Measurements from ENCODE around the gene SLC51B.
"Not testable (repeated sequence)": the region's sequence is repeated elsewhere in the genome, so short reads cannot be mapped to it uniquely, and the experiment has no call there.

Gene SLC51B

GRCh38 chr15:65067317-65067644, 22.1 kb downstream of the SLC51B start:
- DNase-seq: no peak

DNA sequence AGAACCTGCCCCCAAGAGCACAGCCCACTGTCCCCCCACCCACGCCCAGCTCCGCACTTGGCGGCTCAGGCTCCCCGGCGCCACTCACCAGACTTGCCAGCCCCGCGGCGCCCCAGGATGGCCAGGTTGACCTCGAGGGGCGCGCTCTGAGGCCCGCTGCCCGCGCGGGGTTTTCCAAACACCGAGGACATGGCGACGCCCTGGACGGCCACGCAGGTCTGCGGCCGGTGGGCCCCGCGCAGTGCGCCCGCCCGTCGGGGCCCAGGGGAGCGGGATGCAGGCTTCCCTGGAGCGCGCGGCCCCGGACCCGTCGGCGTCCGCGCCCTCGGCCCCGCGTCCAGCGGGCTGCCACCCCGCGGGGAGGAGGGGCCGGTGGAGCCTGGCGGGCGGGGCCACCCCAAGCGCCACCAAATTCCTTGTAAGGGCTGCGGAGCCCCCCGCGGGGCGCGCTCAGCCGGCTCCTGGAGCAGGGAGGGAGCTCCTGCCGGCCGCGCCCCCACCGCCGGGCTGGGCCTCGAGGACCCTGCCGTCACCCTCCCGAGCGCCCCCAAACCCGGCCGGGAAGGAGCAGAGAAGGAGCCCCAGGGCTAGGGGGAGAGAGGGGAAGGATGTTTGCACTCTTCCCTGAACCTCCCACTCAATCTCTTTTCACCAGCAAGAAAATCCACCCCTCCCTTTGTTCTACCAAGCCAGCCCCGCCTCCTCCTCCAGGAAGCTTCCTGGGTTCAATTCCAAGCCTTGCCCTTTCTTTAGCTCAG, 22.6 kb downstream of the SLC51B start, which contains the start of gene RASL12:
TSS of gene RASL12 (minus strand) at position 347 of the 758 bp plus-strand sequence. CDS start at position 191, 156 bp downstream.
- DNase-seq: no peak

GRCh38 chr15:65068403-65068788, 23.2 kb downstream of the SLC51B start:
- no peak for DNase-seq

GRCh38 chr15:65069179-65069578, 24.0 kb downstream of the SLC51B start:
- no peak for DNase-seq

- DNase-seq: no peak
Observed at GRCh38 chr15:65069779-65070546, 24.8 kb downstream of the SLC51B start.

DNA sequence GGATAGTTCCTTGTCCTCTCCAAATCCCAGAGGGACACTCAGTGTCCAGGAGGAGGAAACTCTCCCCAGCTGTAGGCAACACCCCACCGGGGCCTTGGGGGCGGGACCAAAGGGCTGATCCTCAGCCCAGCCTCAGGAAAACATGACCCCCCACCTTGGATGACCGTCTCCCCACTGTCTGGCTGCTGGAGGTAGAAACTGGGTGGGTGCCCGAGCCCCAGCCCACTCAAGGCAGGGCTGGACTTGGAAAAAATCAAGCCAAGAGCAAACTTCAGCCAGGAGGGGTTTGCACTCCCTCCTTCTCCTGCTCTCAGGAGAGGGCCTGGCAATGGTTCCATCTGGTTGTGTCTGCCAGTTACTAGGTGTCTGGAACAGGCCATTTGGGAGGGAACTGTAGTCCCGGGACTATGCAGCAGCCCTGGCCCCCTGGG, 26.2 kb downstream of the SLC51B start:
- DNase-seq: no peak

DNA sequence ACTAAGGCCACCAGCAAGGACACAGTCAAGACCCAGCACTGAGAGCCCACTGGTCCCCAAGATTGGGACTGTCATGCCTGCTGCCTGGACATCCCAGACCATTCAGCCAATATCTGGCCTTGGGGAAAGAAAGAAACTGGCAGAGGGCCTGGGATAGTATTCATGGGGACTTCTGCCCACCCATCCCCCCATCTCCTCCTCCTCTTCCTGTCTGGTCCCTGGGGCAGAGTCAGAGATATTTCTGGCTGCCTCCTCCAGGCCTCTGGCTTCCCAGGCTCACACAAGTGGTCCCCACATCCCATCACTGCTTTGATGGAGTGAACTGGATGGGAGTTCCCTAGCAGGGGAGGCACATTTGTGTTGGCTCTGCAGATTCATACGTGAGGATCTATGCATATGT, 26.8 kb downstream of the SLC51B start:
- DNase-seq: no peak

DNA sequence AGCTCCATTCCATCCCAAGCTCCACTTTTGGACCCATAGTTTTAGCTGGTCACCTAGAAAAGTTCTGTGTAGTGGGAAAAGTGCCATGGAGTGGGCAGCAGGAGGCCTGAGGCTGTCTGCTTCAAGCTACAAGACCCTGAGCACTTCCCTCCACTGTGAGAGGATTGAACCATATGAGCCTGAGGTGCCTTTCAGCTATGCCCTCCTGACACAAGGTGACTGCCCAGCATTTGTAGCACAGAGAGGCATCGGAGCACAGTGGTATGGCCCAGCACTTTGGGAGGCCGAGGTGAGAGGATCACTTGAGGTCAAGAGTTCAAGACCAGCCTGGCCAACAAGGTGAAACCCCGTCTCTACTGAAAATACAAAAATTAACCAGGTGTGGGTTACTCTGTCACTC, 27.4 kb downstream of the SLC51B start:
- DNase-seq: no peak

DNA sequence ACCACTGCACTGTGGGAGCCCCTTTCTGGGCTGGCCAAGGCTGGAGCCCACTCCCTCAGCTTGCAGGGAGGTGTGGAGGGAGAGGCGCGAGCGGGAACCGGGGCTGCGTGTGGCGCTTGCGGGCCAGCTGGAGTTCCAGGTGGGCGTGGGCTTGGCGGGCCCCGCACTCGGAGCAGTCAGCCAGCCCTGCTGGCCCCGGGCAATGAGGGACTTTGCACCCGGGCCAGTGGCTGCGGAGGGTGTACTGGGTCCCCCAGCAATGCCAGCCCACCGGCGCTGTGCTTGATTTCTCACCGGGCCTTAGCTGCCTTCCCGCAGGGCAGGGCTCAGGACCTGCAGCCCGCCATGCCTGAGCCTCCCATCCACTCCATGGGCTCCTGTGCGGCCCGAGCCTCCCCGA, 29.8 kb downstream of the SLC51B start:
- not testable (repeated sequence) for DNase-seq

GRCh38 chr15:65075607-65076395, 30.6 kb downstream of the SLC51B start:
- not testable (repeated sequence) for DNase-seq

DNA sequence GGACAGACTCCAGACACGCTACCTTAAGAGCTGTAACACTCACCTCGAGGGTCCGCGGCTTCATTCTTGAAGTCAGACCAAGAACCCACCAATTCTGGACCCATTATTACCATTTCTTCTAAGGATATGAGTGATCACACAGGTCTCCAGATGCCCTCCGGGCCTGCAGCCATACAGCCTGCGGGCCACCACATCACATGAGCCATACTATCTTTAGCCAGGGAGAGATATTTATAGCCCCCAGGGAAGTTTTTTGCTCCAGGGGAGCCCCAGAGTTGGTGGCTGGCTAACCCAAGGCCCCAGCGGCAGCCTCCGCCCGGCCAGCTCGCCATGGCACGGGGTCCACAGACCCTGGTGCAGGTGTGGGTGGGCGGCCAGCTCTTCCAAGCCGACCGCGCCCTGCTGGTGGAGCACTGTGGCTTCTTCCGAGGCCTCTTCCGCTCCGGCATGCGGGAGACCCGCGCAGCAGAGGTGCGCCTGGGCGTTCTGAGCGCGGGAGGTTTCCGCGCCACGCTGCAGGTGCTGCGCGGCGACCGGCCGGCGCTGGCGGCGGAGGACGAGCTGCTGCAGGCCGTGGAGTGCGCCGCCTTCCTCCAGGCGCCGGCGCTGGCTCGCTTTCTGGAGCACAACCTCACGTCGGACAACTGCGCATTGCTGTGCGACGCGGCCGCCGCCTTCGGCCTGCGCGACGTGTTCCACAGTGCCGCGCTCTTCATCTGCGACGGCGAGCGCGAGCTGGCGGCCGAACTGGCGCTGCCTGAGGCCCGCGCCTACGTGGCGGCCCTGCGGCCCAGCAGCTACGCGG, 31.5 kb downstream of the SLC51B start, which contains the start of gene KBTBD13:
TSS of gene KBTBD13 (plus strand) at position 261 of the 805 bp plus-strand sequence. CDS start at position 331, 70 bp downstream.
- DNase-seq: no peak

GRCh38 chr15:65077291-65077980, 32.2 kb downstream of the SLC51B start:
- no peak for DNase-seq

DNA sequence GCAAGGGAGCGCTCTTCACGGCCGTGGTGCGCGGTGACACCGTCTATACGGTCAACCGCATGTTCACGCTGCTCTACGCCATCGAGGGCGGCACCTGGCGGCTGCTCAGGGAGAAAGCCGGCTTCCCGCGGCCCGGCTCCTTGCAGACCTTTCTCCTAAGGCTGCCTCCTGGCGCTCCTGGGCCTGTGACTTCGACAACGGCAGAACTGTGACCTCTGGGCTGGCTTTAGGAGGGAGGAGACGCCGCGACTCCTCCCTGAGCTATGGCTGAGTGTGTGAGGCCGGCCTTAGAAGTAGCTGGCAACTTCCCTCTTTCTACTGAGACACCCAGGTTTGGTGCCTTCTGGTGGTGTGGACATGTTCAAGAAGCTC, 32.8 kb downstream of the SLC51B start:
- no peak for DNase-seq

DNA sequence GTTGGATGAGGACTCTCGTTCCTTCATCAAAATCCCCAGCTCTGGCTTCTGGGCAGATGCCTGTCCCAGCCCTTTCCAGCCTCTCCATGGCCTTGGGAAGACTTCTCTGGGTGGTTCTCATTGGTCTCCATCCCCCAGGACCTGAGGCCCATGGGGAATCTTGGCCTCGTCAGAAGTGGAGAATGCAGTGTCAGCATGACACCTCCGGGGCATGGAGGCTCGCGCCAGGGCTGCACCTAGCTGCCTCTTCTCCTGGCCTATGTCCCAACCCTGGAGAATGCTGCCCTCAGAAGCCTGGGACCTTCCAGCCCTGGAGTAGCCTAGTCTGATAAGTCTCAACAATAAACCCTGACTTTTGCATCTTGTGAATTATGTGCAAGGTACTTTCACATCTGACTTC, 34.4 kb downstream of the SLC51B start:
- DNase-seq: no peak

DNA sequence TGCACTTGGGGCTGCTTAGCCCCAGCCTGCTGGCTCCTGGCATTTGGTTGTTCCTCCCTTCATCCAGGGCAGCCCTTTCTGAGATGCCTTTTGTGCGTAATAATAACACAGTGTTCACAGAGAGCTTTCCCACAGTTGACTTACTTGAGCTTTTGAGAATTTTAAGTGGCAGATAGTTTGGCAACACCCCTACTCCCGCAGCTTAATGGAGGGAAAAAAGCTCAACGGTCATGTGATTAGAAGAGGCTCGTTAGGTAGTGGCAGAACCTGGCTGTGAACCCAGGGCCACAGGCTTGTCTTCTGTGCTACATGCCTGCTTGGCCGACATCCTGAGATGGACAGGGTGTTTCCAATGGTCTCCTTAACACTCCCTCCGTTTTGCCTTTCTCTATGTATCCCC, 36.1 kb downstream of the SLC51B start:
- DNase-seq: no peak

GRCh38 chr15:65081758-65082157, 36.6 kb downstream of the SLC51B start:
- no peak for DNase-seq

GRCh38 chr15:65082303-65082953, 37.2 kb downstream of the SLC51B start:
- DNase-seq: no peak

GRCh38 chr15:65083262-65083701, 38.1 kb downstream of the SLC51B start:
- DNase-seq: no peak

- no peak for DNase-seq
Observed at GRCh38 chr15:65084500-65085206, 39.5 kb downstream of the SLC51B start.

GRCh38 chr15:65085207-65085753, 40.1 kb downstream of the SLC51B start:
- DNase-seq: no peak
